ENCODE measurements around the gene SLC35F5. TPM values are rescaled to one million over a fixed set of nuclear protein-coding genes. Genes with fewer than 3 reads are reported as not detected.

Gene SLC35F5
- total RNA-seq, 1 donor from 2014 or later: 52.0 TPM

DNA sequence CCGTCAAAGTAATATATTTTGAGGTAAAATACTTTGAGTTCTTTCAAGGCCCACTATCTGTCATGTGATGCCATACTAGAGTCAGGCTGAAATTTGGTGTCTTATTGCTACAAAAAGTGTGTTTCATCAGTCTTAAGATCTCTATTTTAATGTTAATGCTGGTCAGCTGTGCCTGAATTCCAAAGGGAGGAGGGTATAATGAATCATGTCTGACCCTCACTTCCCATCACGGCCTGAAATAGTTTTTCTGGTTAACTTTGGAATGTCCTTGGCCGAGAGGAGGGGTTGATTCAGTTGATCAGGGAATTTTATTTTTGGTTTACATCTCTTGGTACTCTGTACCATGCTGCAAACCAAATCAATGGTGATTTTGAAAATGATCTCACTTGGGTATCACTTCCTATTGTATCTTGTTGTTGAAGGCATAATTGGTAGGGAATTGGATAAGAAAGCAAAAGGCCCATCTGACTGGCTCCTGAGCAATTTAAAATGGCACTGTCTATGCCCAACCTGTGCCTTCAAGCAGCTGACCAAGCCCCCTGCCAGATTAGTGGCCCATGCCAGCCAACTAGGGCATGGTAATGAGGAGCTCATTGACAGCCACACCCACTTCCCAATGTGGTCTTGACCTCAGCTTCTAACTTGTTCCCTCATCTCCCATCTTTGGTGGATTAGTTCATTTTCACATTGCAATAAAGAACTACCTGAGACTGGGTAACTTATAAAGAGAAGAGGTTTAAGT lies 6.1 kb upstream of the SLC35F5 start:
- Mint-ChIP-seq H3K36me3 (ENCODE audit: insufficient read depth) (no peaks in the 10 kb centered on the region), H3K27ac (no peak overlapping the region), H3K4me3 (ENCODE audit: low read depth) (no peak overlapping the region), H3K4me1 (ENCODE audit: low read depth) (no peaks in the 10 kb centered on the region), H3K27me3 (peaks cover 14% of the 10 kb centered on the region), H3K9me3 (ENCODE audit: low read depth) (peaks cover 7% of the 10 kb centered on the region)
- no peak for TF ChIP-seq CTCF (IDR thresholded peaks at IDR 0.05; ENCODE audit: unreplicated experiment)
- no peak for DNase-seq (ENCODE audit: low spot score, unreplicated experiment)

DNA sequence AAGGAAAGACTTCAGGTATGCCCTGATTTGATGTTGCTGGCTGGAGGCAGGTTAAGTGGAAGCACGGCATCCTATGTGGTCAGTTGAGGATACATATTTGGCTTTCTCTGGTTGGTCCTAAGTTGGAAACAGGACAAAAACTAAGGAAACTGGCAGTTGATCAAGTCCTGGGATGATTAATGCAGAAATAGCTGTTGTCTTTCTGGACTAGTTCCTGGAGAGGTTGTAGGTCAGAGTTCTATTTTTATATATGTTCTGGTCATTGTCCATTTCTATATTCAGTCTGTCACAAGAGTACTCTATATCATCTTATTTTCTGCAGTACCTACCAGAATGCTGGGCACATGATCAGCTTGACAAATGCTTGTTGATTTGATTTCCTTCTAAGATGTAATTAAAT lies 4.0 kb upstream of the SLC35F5 start:
- H3K27me3 Mint-ChIP-seq: peaks cover 11% of the 10 kb centered on the region
- H3K36me3 Mint-ChIP-seq (ENCODE audit: insufficient read depth): no peaks in the 10 kb centered on the region
- no peak overlapping the region for H3K4me3 Mint-ChIP-seq (ENCODE audit: low read depth)
- no peak for TF ChIP-seq CTCF (IDR thresholded peaks at IDR 0.05; ENCODE audit: unreplicated experiment)
- no peak for DNase-seq (ENCODE audit: low spot score, unreplicated experiment)
- H3K9me3 Mint-ChIP-seq (ENCODE audit: low read depth): peaks cover 5% of the 10 kb centered on the region
- H3K27ac Mint-ChIP-seq: no peak overlapping the region
- peaks cover 4% of the 10 kb centered on the region for H3K4me1 Mint-ChIP-seq (ENCODE audit: low read depth)

DNA sequence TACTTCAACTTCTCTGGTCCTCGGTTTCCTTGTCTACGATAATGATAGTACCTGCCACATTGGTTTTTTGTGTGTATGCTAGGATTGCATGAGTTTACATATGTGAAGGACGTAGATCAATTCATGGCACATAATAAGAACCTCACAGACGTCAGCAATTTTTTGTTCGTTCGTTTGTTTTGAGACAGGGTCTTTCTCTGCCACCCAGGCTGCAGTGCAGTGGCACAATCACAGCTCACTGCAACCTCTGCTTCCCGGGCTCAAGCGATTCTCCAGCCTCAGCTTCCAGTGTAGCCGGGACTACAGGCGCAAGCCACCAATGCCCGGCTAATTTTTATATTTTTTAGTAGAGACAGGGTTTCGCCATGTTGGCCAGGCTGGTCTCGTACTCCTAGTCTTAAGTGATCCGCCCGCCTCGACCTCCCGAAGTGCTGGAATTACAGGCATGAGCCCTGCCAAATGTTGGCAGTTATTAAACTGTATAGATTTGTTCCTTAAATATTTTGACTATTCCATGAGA lies 756 bp upstream of the SLC35F5 start:
- TF ChIP-seq CTCF (IDR thresholded peaks at IDR 0.05; ENCODE audit: unreplicated experiment): no peak

DNA sequence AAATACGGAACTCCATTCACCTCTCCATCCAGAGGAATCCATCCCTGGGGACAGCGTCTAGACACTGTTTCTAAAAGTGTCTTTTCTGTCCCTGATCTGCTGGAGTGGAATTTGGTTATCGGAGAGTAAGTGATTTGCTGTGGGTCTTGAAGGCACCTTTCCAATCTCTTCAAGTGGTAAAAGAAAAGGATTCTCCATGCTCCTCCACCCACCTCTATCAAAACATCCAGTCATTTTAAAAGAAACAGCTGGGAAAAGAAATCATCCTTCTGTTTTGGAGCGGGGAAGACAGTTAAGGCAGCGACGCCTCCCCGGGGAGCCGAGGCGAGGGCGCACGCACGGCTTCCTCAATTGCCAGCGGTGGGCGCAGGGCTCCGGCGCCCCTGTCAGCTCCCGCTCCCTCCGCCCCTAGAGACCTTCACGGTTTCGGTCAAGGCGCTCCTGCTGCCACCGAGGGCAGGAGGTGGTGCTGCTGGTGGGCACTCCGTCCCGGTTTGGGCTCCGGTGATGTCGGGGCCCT lies 547 bp downstream of the SLC35F5 start:
- peaks cover 4% of the 10 kb centered on the region for H3K36me3 Mint-ChIP-seq (ENCODE audit: insufficient read depth)
- peak overlapping the region; percentile 100 for H3K4me3 Mint-ChIP-seq (ENCODE audit: low read depth)
- no peaks in the 10 kb centered on the region for H3K9me3 Mint-ChIP-seq (ENCODE audit: low read depth)
- no peak for DNase-seq (ENCODE audit: low spot score, unreplicated experiment)
- peak overlapping the region; percentile 100 for H3K27ac Mint-ChIP-seq
- TF ChIP-seq CTCF (IDR thresholded peaks at IDR 0.05; ENCODE audit: unreplicated experiment): no peak
- peaks cover 5% of the 10 kb centered on the region for H3K27me3 Mint-ChIP-seq
- peaks cover 13% of the 10 kb centered on the region for H3K4me1 Mint-ChIP-seq (ENCODE audit: low read depth)

More for the DNA sequence above, 756 bp upstream of the SLC35F5 start:
- Mint-ChIP-seq H3K27me3 (peaks cover 8% of the 10 kb centered on the region), H3K27ac (peak overlapping the region; percentile 100), H3K4me1 (ENCODE audit: low read depth) (peaks cover 13% of the 10 kb centered on the region), H3K9me3 (ENCODE audit: low read depth) (no peaks in the 10 kb centered on the region), H3K36me3 (ENCODE audit: insufficient read depth) (peaks cover 2% of the 10 kb centered on the region), H3K4me3 (ENCODE audit: low read depth) (peak overlapping the region; percentile 100)
- DNase-seq (ENCODE audit: low spot score, unreplicated experiment): no peak

GRCh38 chr2:113755035-113755834 lies 1.2 kb downstream of the SLC35F5 start:
- Mint-ChIP-seq H3K9me3 (ENCODE audit: low read depth) (no peaks in the 10 kb centered on the region), H3K27ac (peak overlapping the region; percentile 95), H3K27me3 (peaks cover 3% of the 10 kb centered on the region), H3K36me3 (ENCODE audit: insufficient read depth) (peaks cover 10% of the 10 kb centered on the region), H3K4me3 (ENCODE audit: low read depth) (peak overlapping the region; percentile 100), H3K4me1 (ENCODE audit: low read depth) (peaks cover 13% of the 10 kb centered on the region)
- no peak for DNase-seq (ENCODE audit: low spot score, unreplicated experiment)
- TF ChIP-seq CTCF (IDR thresholded peaks at IDR 0.05; ENCODE audit: unreplicated experiment): no peak
